Small intestine (tissue), 7 donors: ENCODE data around the gene CDR2L. TPM values are rescaled to one million over a fixed set of nuclear protein-coding genes. Genes with fewer than 3 reads are reported as not detected.

Experiments used
- DNase-seq, 2 donors: peaks; one replicate each; pipeline versions ENCODE4 v3.0.0 to v3.0.0-alpha.2; 2013
- FAIRE-seq: peaks from 2 replicates; lab custom pipeline; 2012; peaks lifted over from hg19 to GRCh38; lab: Jason Lieb, UNC
- H3K27ac ChIP-seq, 3 donors: one replicate each; pipeline ENCODE4 v1.5.1; 2013; ENCODE audit warnings: low read length in 2 of 3, mild to moderate bottlenecking in 2 of 3, control low read depth in 1 of 3, inconsistent platforms in 1 of 3, low read depth in 1 of 3, moderate library complexity in 1 of 3
- H3K27me3 ChIP-seq, 3 donors: one replicate each; pipeline ENCODE4 v1.6.1; 2013; ENCODE audit warnings: low read length in 3 of 3, inconsistent platforms in 1 of 3; ENCODE audit not compliant: control insufficient read depth in 3 of 3, insufficient read depth in 3 of 3
- H3K36me3 ChIP-seq, 3 donors: one replicate each; pipeline ENCODE4 v1.6.1; 2013; ENCODE audit warnings: low read length in 3 of 3, inconsistent platforms in 1 of 3, low read depth in 1 of 3, mild to moderate bottlenecking in 1 of 3, moderate library complexity in 1 of 3; ENCODE audit not compliant: control insufficient read depth in 3 of 3, insufficient read depth in 2 of 3
- H3K4me1 ChIP-seq, 3 donors: one replicate each; pipeline ENCODE4 v1.6.1; 2013; ENCODE audit warnings: low read length in 2 of 3, inconsistent platforms in 1 of 3, low read depth in 1 of 3, mild to moderate bottlenecking in 1 of 3, moderate library complexity in 1 of 3; ENCODE audit not compliant: control insufficient read depth in 3 of 3, insufficient read depth in 2 of 3
- H3K4me3 ChIP-seq, 3 donors: one replicate each; pipeline ENCODE4 v1.5.1; 2013; ENCODE audit warnings: low read length in 3 of 3, control low read depth in 1 of 3, inconsistent platforms in 1 of 3, low read depth in 1 of 3, mild to moderate bottlenecking in 1 of 3, moderate library complexity in 1 of 3
- H3K9me3 ChIP-seq, 2 donors: one replicate each; pipeline ENCODE4 v1.6.1; 2013; ENCODE audit warnings: low read depth in 1 of 2, low read length in 1 of 2; ENCODE audit not compliant: control insufficient read depth in 2 of 2, insufficient read depth in 1 of 2
- WGBS, 3 donors: extraction: QIAGEN DNeasy Blood & Tissue Kit; methylation state at CpG; one replicate each; pipeline ENCODE4 v1.1.7; 2013; 5-methylcytosine and 5-hydroxymethylcytosine counted together
- polyA plus RNA-seq, 4 donors: library from polyadenylated mRNA; stranded (reverse) in 3 of 4; unstranded in 1 of 4; fragments of 200-250 nt in 3 of 4; fragments of 120-200 nt in 1 of 4; gene quantifications; one replicate each; pipeline versions ENCODE4 v1.2.1 to v1.2.3, GENCODE V29; 2013
- donor health status: healthy with polysubstance abuse.
- donor health status: control.
- donor health status: control.
- donor health status: Bipolar disorder and iron deficiency.
- donor health status: healthy.

The CDR2L gene
- polyA plus RNA-seq, 4 donors: 2.3 to 39.6 (median 27.2) TPM

DNA sequence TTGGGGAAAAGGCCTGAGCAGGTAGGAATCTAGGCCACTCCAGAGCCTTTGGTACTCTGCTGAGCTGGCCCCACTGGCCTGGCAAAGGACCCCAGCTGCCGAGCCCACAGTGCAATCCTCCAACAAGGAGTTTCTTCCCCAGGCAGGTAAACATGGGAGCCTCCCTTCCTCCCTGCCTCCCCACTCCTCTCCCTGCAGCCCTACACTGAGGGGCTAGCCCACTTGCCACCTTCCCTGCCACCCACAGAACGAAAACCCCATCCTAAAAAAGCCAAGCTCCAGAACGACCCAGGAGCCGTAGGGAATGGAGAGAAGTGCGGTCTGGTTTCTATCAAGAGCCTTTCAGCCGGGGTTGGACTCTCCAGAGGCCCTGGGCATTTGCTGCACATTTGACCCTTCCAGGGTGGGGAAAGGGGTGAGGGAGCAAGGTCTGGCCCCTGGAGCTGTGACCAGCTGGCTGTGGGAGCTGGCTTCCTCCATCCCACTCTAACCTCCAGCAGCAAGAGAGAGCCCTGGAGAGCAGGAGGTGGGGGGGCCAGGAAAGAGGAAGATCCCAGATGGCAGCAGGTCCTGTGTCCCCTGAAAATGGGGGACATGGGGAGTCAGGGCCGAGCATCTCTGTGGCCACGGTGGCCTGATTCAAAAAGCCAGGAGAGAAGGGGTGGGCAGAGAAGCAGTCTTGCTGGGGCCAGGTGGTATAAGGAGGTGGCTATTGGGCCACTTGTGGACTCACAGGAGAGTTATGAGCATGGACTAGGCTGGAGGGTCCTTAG lies 16.2 kb upstream of the CDR2L start:
- peaks cover 0 to 46% (median 6%) of the 10 kb centered on the region in 3 donors for H3K4me1 ChIP-seq
- peaks cover 0 to 6% (median 0%) of the 10 kb centered on the region in 3 donors for H3K36me3 ChIP-seq
- H3K4me3 ChIP-seq: peak overlapping the region in 2 of 3 donors; percentile 68 to 71
- 15 to 57% (median 42%) methylated on average over 8 of the region's 8 CpGs for WGBS, 3 donors
- no peaks in the 10 kb centered on the region for H3K9me3 ChIP-seq
- FAIRE-seq: no peak
- DNase-seq: no peak
- peak overlapping the region; percentile 27 to 84 (median 70) for H3K27ac ChIP-seq
- peaks cover 0 to 14% (median 0%) of the 10 kb centered on the region in 3 donors for H3K27me3 ChIP-seq

DNA sequence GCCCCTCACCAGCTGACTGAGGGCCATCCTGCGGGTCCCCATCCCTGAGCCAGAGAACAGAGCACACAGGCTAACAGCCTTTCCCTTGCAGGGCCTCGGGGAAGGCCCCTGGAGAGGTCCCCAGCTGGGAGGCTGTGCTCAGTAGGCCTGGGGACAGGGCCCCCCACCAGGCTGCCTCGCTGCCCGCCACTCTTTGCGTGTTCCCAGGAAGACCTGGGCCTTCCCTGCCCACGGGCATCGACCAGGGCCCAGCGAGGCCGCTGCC lies 15.7 kb upstream of the CDR2L start:
- Histone ChIP-seq H3K36me3 (peaks cover 0 to 4% (median 0%) of the 10 kb centered on the region in 3 donors), H3K4me1 (peaks cover 0 to 46% (median 6%) of the 10 kb centered on the region in 3 donors), H3K27me3 (peaks cover 0 to 14% (median 0%) of the 10 kb centered on the region in 3 donors), H3K27ac (peak overlapping the region; percentile 27 to 84 (median 70)), H3K4me3 (peak overlapping the region in 2 of 3 donors; percentile 68 to 71), H3K9me3 (no peaks in the 10 kb centered on the region)
- 3 to 25% (median 15%) methylated on average over 5 to 9 of the region's 9 CpGs for WGBS, 3 donors
- no peak for FAIRE-seq
- DNase-seq: no peak

DNA sequence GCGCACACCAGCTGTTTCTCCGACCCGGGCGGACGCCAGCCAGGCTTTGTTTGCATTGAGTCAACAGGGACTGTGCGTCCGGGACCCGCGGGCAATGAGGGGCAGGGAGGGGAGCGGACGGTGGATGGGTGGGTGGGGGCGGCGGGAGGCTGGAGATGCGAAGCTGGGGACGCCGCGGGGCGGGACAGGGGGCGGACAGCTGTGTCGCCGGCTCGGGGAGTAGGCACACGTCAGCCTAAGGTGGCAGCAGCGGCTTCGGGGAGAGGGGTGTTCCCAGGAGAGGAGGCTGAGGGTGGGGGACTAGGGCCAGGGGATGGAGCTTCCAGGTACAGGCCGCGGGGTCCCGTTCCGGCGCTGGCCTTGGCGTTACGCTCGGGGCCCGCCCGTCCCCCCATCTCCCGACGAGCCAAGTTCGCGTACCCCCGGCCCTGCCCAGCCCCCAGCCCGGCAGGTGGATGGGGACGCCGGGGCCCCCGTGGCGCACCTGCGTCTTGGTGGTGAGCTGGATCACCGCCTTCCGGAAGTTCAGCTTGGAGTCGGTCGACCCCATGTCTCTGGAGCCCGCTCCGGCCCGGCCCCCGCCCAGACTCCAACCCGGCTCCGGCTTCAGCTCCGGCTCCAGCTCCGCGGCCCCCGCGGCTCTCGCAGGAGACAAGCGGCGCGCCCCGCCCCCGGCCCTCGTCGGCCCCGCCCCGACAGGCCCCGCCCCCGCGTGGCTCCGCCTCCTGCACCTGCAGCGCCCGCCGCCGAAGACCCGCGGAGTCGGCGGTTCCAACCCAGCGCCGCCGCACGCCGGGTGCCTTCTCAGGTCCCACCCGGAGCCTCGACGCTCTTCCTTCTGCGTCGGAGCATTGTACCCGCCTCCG lies 15.1 kb upstream of the CDR2L start, which contains the start of gene HID1:
Gene HID1, minus strand, starts transcription at position 653 of the 866 bp plus-strand sequence. Its CDS starts 103 bp downstream, at position 550.
- peaks cover 0 to 46% (median 6%) of the 10 kb centered on the region in 3 donors for H3K4me1 ChIP-seq
- FAIRE-seq: no peak

DNA sequence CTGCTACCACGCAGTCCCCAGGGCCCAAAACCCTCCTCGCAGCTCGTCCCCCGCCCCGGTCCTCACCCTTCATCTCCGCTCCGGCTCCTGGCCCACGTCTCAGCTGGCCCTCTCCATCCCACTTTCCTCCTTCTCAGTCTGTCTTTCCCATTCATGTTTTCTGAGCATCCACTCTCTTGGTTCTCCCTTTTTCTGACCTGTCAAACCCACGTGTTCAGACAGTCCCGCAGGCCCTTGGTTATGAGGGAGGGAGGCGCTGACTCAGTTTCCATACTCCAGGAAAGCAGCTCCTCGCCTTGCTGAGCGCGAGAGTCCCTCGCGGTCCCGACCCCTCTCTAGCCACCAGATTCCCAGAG lies 14.5 kb upstream of the CDR2L start:
- peaks cover 0 to 4% (median 0%) of the 10 kb centered on the region in 3 donors for H3K36me3 ChIP-seq
- H3K27ac ChIP-seq: peak overlapping the region in 2 of 3 donors; percentile 76 to 77
- no peaks in the 10 kb centered on the region for H3K9me3 ChIP-seq
- FAIRE-seq: no peak
- WGBS, 3 donors: 15 to 18% (median 15%) methylated on average over 17 of the region's 17 CpGs
- no peak for DNase-seq
- H3K4me3 ChIP-seq: peak overlapping the region; percentile 45 to 71 (median 68)
- H3K4me1 ChIP-seq: peaks cover 0 to 46% (median 6%) of the 10 kb centered on the region in 3 donors
- H3K27me3 ChIP-seq: peaks cover 0 to 14% (median 0%) of the 10 kb centered on the region in 3 donors

More for the DNA sequence above, 15.1 kb upstream of the CDR2L start, which contains the start of gene HID1:
- peaks cover 0 to 14% (median 0%) of the 10 kb centered on the region in 3 donors for H3K27me3 ChIP-seq
- no peaks in the 10 kb centered on the region for H3K9me3 ChIP-seq
- H3K36me3 ChIP-seq: peaks cover 0 to 4% (median 0%) of the 10 kb centered on the region in 3 donors
- H3K4me3 ChIP-seq: peak within 1 kb of the TSS; percentile 45 to 71 (median 68)
- WGBS, 3 donors: 1 to 2% (median 2%) methylated on average over 43 to 95 of the region's 95 CpGs
- peak; percentile 73 to 86 for DNase-seq
- H3K27ac ChIP-seq: peak within 1 kb of the TSS; percentile 35 to 88 (median 87)

DNA sequence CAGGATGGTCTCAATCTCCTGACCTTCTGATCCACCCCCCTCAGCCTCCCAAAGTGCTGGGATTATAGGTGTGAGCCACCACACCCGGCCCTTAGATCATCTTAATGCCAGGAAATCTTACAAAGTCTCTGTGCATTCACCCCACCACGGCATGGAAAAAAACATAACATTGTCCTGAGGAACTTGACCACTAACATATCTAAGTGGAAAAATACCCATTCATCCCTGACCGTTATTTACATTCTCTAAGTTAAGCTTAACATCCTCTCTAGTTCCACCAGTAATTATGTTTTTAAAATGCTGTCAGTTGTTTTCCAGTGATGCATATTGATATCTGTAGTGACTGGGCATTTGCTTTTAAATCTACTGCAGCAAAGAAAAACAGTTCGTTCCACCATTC lies 11.5 kb upstream of the CDR2L start:
- FAIRE-seq: no peak
- 58 to 71% (median 71%) methylated on average over 4 of the region's 4 CpGs for WGBS, 3 donors

DNA sequence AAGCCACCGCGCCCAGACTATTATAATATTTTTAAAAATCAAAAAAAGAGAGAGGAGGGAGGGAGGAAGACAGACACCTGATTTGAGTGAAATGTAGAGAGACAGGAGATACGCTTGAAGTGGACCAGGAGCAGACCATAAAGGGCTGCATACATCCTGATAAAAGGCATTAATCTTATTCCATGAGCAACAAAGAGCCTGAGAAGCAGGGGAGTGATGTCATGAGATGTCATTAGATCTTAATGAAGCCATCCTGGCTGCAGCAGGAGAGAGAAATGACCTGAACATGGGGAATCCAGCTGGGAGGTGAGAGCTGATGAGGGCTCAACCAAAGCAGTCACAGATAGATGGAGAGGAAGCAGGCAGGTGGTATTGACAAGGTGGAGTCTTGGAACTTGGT lies 9.6 kb upstream of the CDR2L start:
- FAIRE-seq: no peak
- DNase-seq: no peak
- 94 to 97% (median 96%) methylated on average over 3 of the region's 3 CpGs for WGBS, 3 donors
- Histone ChIP-seq H3K36me3 (no peaks in the 10 kb centered on the region), H3K27me3 (peaks cover 0 to 7% (median 0%) of the 10 kb centered on the region in 3 donors), H3K4me1 (peaks cover 3 to 26% (median 6%) of the 10 kb centered on the region in 3 donors), H3K27ac (no peak overlapping the region), H3K4me3 (no peak overlapping the region), H3K9me3 (no peaks in the 10 kb centered on the region)

More for the DNA sequence above, 11.5 kb upstream of the CDR2L start:
- no peak for DNase-seq
- Histone ChIP-seq H3K4me1 (peaks cover 0 to 29% (median under 1%) of the 10 kb centered on the region in 3 donors), H3K9me3 (no peaks in the 10 kb centered on the region), H3K27ac (no peak overlapping the region), H3K27me3 (peaks cover 0 to 14% (median 0%) of the 10 kb centered on the region in 3 donors), H3K36me3 (no peaks in the 10 kb centered on the region), H3K4me3 (no peak overlapping the region)

DNA sequence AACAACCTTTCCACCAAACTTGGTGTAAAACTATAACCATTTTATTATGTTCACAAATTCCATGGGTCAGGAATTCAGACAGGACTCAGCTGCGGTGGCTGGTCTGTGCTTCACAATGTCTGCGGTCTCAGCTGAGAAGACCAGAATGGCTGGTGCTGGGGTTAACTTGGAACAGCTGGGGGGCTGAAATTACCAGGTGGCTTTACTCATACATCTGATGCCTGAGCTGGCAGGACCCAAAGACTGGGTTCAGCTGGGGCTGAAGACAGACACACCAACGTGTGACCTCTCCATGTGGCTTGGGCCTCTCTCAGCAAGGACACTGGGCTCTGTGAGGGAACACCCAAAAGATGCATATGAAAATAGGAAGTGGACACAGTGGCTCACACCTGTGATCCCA lies 9.2 kb upstream of the CDR2L start:
- H3K36me3 ChIP-seq: no peaks in the 10 kb centered on the region
- no peak for FAIRE-seq
- H3K9me3 ChIP-seq: no peaks in the 10 kb centered on the region
- no peak overlapping the region for H3K4me3 ChIP-seq
- DNase-seq: no peak
- H3K27me3 ChIP-seq: peaks cover 0 to 2% (median 0%) of the 10 kb centered on the region in 3 donors
- H3K4me1 ChIP-seq: peaks cover 3 to 22% (median 6%) of the 10 kb centered on the region in 3 donors
- 79 to 86% (median 79%) methylated on average over 3 of the region's 3 CpGs for WGBS, 3 donors
- no peak overlapping the region for H3K27ac ChIP-seq
